ENCODE results near the gene VAX1.
"Not testable (repeated sequence)": the region's sequence is repeated elsewhere in the genome, so short reads cannot be mapped to it uniquely, and the experiment has no call there.

- TF ChIP-seq CTCF (IDR thresholded peaks at IDR 0.05; ENCODE audit: low read length); EZH2 (IDR thresholded peaks at IDR 0.05; ENCODE audit: borderline replicate concordance, low read length): not testable (repeated sequence)
Measured at GRCh38 chr10:117084421-117085246, 53.4 kb downstream of the VAX1 start.
